Measurements from ENCODE around the gene FPR3.
A peak's percentile ranks its signal among the peaks of the same experiment; 100 is the strongest.

Gene FPR3

DNA sequence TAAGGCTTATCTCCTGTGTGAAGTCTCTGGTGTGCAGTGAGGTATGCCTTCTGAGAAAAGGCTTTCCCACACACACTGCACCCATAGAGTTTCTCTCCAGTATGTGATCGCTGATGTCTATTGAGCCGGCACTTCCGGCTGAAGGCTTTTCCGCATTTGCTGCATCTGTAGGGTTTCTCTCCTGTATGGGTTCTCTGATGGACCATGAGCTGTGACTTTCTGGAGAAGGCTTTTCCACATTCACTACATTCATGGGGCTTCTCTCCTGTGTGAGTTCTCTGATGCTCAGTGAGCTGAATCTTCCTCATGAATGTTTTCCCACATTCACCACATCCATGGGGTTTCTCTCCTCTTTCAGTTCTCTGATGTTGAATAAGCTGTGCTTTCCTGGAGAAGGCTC is 78.1 kb downstream of the FPR3 start:
- no peak overlapping the region for H3K27ac ChIP-seq (ENCODE audit: extremely low read depth, low read depth, low read length)
- H3K4me1 ChIP-seq (ENCODE audit: control insufficient read depth, insufficient read depth, low read length): no peaks in the 10 kb centered on the region
- H3K4me3 ChIP-seq (ENCODE audit: low read depth, low read length): no peak overlapping the region
- TF ChIP-seq ZNF16 (tag by site-specific recombination; IDR thresholded peaks at IDR 0.05; ENCODE audit: low read depth): no peak
- TF ChIP-seq ZNF274 (IDR thresholded peaks at IDR 0.05; ENCODE audit: low read length): no peak
- peak; percentile 85; the same call in 1 of the 2 replicates for TF ChIP-seq ZNF274 (tag by site-specific recombination; IDR thresholded peaks at IDR 0.05; ENCODE audit: borderline replicate concordance)
- TF ChIP-seq TRIM28 (IDR thresholded peaks at IDR 0.05; ENCODE audit: borderline replicate concordance, low read length): peak; percentile 31; the same call in 1 of the 2 replicates
- peak; percentile 88 for TF ChIP-seq SETDB1 (IDR thresholded peaks at IDR 0.05; ENCODE audit: insufficient read length, low read length)
- ChIA-PET CTCF (no interaction called here), POLR2A (no interaction called here)
- peaks cover 25 to 55% of the 10 kb centered on the region in 2 experiments for H3K36me3 ChIP-seq (ENCODE audit: control insufficient read depth in 2 of 2, insufficient read depth in 1 of 2, low read length in 2 of 2)
- H3K9me3 ChIP-seq (ENCODE audit: control insufficient read depth, insufficient read depth, low read depth, low read length): peaks cover 5% of the 10 kb centered on the region
